Astrocyte of the hippocampus (primary cell): Measurements from ENCODE around the gene E2F2.

Experiments used
- DNase-seq: peaks from one replicate; pipeline ENCODE4 v3.0.0; 2011; ENCODE audit warnings: low read depth, low spot score

E2F2 gene

GRCh38 chr1:23562137-23562876 is 31.3 kb upstream of the E2F2 start:
- DNase-seq = peak; percentile 100

DNA sequence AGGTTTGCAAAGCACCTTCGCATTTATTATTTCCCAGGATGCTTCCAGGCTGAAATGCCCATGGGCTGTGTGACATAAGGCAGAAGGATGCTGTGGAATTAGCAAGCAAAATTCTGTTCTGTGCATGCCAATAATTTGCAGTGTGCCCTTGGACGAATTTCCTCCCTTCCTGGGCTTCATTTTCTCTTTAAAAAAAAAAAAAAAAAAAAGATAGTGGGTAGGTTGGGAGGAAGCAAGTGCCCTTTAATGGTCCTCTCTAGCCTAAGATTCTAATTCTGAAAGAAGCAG is 30.7 kb upstream of the E2F2 start:
- DNase-seq = peak; percentile 58

DNA sequence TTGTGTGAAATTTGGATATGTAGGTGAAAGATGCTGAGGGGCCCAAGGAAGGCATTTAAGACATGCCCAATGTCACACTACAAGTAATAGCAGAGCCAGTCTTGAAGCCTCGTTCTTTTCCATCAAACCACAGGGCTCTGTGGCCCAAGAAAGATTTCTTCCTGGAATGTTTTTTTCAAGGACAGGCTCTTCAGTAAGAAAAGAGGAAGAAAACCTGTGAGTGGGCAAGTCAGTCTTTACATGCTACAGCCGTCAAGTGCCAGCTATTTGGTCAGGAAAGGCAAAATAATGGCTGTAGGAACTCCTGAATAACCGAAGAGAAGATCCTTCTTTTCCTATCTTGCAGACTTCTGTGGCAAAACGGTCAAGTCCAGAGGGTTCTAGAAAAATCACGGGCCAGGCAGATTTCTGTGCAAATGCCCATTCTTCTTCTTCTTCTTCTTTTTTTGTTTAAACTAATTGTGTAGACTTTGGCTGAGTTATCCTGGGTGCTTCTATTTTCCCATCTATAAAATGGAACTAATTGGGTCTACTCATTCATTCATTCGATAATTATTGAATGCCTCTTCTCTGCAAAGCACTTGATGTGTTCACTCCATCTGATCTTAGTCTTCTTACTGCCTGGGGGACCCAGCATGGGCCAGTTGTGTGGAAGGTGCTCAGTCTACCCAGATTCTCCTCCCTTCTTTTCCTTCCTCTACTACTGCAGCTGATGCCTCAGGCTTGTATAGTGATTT is 30.2 kb upstream of the E2F2 start:
- peak; percentile 55 for DNase-seq

DNA sequence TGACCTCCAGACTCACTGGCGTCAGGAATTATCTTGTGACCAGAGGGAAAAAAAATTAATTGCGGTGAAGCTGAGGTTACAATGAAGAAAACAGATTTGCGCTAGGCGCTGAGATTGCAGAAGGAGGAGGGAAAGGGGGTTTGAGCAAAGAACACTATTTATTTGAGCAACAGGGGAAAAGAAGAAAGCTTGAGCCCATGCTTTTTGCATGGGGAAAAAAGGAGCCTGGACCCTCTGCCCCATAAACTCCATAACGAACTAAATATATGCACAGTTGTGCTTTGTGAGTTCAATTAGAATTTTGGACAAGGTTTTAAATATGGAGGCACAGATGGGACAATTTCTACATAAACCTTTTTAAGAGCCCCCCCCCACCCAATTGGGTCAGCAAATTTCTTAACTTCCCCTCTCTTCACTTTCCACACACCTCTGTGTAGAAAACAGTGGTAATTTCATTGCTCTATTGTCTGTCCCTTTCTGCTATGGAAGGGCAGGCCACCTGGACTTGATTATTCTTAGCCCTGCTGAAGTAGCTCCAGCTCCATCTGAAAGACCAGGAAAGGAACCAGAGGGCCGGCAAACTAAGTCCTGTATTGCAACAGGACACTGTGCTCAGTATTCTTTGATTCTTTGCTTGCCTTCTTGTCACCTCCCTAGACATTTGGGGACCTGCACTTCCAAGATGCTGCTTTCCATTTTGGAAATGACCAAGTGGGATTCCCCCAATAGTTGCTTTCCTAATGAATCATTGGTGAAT is 29.1 kb upstream of the E2F2 start:
- peak; percentile 30 for DNase-seq

DNA sequence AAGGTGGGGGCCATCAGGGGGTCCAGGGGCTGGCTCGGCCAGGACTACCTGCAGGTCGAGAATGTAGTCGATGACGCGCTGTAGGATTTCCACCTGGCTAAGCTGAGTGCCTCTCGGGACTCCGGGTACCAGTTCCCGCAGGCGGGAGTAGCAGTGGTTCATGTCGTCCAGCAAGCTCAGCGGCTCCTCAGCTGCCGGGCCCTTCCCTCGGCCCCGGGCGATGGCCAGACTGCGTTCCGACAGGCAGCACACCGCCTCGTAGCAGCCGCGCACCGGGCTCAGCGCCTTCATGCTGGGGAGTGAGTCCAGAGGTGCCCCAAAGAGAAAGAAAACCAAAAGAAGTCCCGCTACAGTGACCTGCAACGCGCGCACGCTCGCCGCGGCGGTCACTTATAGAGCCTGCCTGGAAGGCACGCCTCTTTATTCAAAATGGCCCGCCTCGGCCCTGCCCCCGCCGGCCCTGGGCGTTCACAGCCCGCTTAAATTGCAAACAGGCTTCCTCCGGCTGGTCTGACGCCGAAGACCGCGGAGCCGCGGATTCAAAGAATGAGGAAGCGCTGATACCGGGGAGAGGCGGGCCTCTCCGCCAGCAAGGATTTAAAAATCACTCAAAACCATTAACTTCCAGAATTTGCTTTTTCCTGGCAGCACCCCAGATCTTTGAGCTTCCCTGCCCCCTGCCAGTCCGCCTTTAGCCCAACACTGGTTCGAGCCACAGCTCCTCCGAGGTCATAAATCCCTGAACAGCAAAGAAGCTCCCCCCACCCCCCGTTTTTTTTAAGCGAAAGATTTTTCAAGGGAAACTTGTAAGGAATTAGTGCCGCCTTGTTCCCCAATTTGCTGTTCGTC is 28.3 kb upstream of the E2F2 start, which contains the start of gene ID3:
Gene ID3, minus strand, starts transcription at position 366 of the 849 bp plus-strand sequence. Its CDS starts 75 bp downstream, at position 291.
- peak; percentile 99 for DNase-seq

GRCh38 chr1:23558872-23559135 is 27.8 kb upstream of the E2F2 start:
- no peak for DNase-seq

DNA sequence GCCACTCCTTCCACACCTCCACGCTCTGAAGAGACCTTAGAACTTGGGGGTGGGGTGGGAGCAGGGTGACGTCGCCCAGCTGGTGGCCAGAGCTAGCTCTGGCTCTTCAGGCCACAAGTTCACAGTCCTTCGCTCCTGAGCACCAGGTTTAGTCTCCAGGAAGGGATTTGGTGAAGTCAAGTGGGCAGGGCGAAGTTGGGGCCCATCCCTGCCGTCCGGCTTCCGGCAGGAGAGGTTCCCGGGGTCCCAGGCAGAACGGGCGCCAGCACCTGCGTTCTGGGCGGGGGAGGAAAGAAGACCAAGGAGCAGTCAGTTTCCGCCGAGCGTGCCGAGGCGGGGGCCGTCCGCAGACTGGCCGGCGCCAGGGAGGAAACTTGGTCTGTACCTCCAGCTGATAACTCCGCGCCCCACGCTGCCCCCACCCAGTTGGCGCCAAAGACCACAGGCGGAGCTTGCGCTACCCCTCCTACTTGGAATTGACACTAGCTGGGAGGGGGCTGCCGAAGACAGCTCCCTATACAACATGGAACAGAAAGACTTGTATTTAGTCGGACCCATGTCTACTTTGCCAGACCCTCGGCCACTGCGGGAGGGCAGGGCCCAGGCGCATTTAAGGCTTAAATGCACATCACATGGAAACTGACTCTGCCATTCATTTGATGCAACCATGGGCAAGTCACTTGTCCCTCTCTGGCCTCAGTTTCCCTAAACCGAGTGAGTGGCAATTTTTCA is 27.3 kb upstream of the E2F2 start:
- DNase-seq = peak; percentile 78

- peak; percentile 45 for DNase-seq
Measured at GRCh38 chr1:23557471-23558124, 26.6 kb upstream of the E2F2 start.

DNA sequence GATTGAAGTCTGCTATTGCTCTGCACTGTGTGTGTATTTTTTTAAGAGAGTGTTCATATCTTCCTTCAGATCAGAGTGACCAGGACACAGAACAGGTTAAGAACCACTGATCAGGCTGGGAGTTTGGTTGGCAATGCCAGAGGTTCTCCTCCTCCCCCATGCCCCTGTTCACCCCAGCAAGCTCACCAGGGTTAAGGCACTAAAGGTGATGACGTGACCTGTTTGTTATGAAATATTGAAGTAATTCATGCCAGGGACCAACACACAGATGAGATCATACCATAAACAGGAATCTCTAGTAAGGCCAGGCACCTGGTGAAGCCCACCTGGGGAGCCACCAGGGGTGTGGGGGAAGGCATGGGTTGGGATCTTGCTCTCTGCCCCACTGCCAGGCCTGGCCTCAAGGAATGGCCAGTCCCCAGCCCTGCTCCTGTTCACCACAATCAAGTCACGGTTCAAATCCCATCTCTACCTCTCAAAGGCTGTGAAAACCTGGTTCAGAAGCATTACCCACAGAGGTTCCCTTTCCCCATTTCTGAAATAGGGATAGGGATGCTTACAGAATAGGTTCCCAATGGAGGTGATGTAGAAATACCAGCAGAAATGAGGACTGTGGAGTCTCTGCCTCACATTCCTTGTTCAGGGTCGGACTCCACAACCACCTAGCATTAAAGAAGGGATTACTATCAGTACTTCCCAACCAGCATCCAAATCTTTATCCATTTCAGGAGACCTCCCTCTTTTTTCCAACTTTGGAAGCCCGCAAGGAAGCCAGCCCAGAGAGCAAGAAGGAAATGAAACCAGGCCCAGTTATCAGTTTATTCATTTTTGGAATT is 25.8 kb upstream of the E2F2 start:
- no peak for DNase-seq

GRCh38 chr1:23555986-23556634 is 25.1 kb upstream of the E2F2 start:
- peak; percentile 94 for DNase-seq

- DNase-seq = peak; percentile 86
Measured at GRCh38 chr1:23555270-23555985, 24.4 kb upstream of the E2F2 start.

DNA sequence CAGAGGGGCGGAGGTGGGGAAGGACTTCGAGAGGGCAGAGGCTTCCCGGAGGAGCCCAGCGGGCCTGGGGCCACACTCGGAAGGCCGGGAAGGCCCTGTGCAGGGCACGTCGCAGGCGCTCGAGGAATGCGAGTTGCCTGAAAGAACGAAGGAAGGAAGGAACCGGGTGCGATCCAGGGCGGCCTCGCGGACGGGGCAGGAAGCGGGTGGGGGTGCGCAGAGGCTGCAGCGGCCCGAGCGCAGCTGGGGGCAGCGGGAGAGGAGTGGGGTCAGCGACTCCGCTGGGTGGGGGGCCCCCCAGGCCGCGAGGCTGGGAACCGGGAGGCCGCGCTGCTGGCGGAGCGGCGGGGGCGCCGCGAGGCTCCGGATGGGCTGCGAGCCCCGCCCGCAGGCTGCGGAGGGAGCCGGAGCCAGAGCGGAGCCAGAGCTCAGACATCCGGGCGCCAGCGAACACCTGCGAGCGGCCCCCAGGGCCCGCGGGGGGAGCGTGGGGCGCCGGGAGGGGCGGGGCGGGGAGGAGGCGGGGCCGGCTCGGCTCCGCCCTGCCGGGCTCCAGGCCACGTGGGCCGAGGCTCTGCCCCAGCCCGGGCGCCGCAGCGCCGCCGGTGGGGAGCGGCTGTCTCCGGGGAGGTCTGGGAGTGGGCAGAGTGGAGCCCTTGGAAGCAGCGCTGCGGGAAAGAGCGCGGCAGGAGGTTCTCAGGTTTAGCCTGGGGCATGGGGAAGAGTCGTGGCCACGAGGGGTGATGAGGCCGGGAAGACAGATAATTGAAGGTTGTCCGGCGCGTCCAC is 23.6 kb upstream of the E2F2 start:
- peak; percentile 98 for DNase-seq

GRCh38 chr1:23554127-23554480 is 23.1 kb upstream of the E2F2 start:
- DNase-seq = no peak

- DNase-seq = no peak
Measured at GRCh38 chr1:23553231-23554126, 22.4 kb upstream of the E2F2 start.

GRCh38 chr1:23551849-23552248 is 20.8 kb upstream of the E2F2 start:
- no peak for DNase-seq

GRCh38 chr1:23548704-23549143 is 17.7 kb upstream of the E2F2 start:
- no peak for DNase-seq
